Ovary (tissue), 9 donors: ENCODE data around the gene STAMBP. TPM values are rescaled to one million over a fixed set of nuclear protein-coding genes. Genes with fewer than 3 reads are reported as not detected.

Experiments
- DNase-seq, 5 donors: peaks; one replicate each; pipeline ENCODE4 v3.0.0-alpha.2; 2019 to 2020
- H3K27ac ChIP-seq, 2 donors: fragments of 200-600 bp; one replicate each; pipeline versions ENCODE4 v1.5.1 to v1.8.0; 2019 to 2022
- H3K27me3 ChIP-seq: fragments of 200-600 bp; one replicate; pipeline ENCODE4 v1.8.0; 2022
- H3K36me3 ChIP-seq: fragments of 200-600 bp; sonication (generic); one replicate; pipeline ENCODE4 v1.5.1; 2019
- H3K4me1 ChIP-seq: one replicate; pipeline ENCODE4 v1.8.1; 2013; ENCODE audit warnings: mild to moderate bottlenecking, moderate library complexity; ENCODE audit not compliant: insufficient read depth
- H3K4me3 ChIP-seq: fragments of 200-600 bp; sonication (generic); one replicate; pipeline ENCODE4 v1.5.1; 2017
- H3K9me3 ChIP-seq, 2 donors: fragments of 200-600 bp in 1 of 2; sonication (generic) in 1 of 2; one replicate each; pipeline versions ENCODE4 v1.5.1 to v1.8.1; 2013 to 2019; ENCODE audit warnings: mild to moderate bottlenecking in 1 of 2, moderate library complexity in 1 of 2
- CTCF ChIP-seq, 3 donors: fragments of 450-650 bp in 2 of 3; fragments of 200-600 bp in 1 of 3; IDR thresholded peaks; one replicate each; pipeline versions ENCODE4 v1.5.1 to v1.8.0; 2016 to 2022; ENCODE audit warnings: antibody characterized with exemption in 3 of 3, mild to moderate bottlenecking in 1 of 3
- EP300 ChIP-seq: sonication (generic); formaldehyde crosslinking; IDR thresholded peaks from one replicate; pipeline ENCODE4 v1.6.1; 2017; ENCODE audit warnings: antibody characterized with exemption
- POLR2A ChIP-seq: fragments of 450-650 bp; IDR thresholded peaks from one replicate; pipeline ENCODE4 v1.6.1; 2017; ENCODE audit warnings: antibody characterized with exemption, mild to moderate bottlenecking, moderate library complexity
- WGBS, 3 donors: extraction: QIAGEN DNeasy Blood & Tissue Kit in 1 of 3; methylation state at CpG; one replicate each; pipeline versions ENCODE4 v1.1.5 to v1.1.7; 2013 to 2017; 5-methylcytosine and 5-hydroxymethylcytosine counted together
- intact Hi-C, 4 donors: fragments of 100-400 bp; cut with DNase I; formaldehyde crosslinking; loops; one replicate each; pipeline versions ENCODE4 v1.11.0 to v1.15.1; 2022 to 2023
- polyA plus RNA-seq, 2 donors: library from polyadenylated mRNA; stranded (reverse); fragments of 200-250 nt in 1 of 2; fragments of 350-450 nt in 1 of 2; fragmentation: Illumina TruSeq in 1 of 2; extraction: RNeasy Lipid Tissue Mini Kit (QIAGEN cat#74804) in 1 of 2; gene quantifications; one replicate each; pipeline ENCODE4 v1.2.3, GENCODE V29; 2013 to 2014
- total RNA-seq, 7 donors: library from RNA; depleted of rRNA in 2 of 7; stranded (reverse); fragments of >200 nt in 2 of 7; fragmentation: NEBNext Ultra II Directional in 3 of 7; extraction: Animal tissue kit (Norgen Biotek cat#: 25700) in 3 of 7; gene quantifications; one replicate each; pipeline versions ENCODE4 v1.1.0 to v1.2.4, GENCODE V29; 2016 to 2023
- donor health status: DM: no; HTN: no; CAD: no; lungs with moderate emphysema.
- donor health status: DM: no; HTN: no; CAD: no.
- donor health status: Bipolar disorder and iron deficiency.
- donor health status: DM: yes; HTN: yes; CAD: no.
- donor health status: DM: no; HTN: no; CAD: no.
- donor health status: DM: yes; HTN: yes; CAD: no.

STAMBP gene
- total and polyA plus RNA-seq, 9 donors, result 17.0 to 67.9 (median 28.1) TPM

- DNase-seq, result no peak
- TF ChIP-seq EP300, result no peak
- no peak for TF ChIP-seq CTCF (IDR thresholded peaks at IDR 0.05)
- TF ChIP-seq POLR2A, result no peak
- no peaks in the 10 kb centered on the region for H3K9me3 ChIP-seq
- H3K27me3 ChIP-seq, result no peaks in the 10 kb centered on the region
- no peak overlapping the region for H3K27ac ChIP-seq
- H3K4me3 ChIP-seq, result no peak overlapping the region
- no peaks in the 10 kb centered on the region for H3K4me1 ChIP-seq
- 86 to 89% (median 87%) methylated on average over 1 of the region's 1 CpG for WGBS, 3 donors
- no peaks in the 10 kb centered on the region for H3K36me3 ChIP-seq
- intact Hi-C loops, result no loop called here
These were observed 76.2 kb downstream of the STAMBP start for GRCh38 chr2:73904952-73905351.

GRCh38 chr2:73906847-73907505, 78.2 kb downstream of the STAMBP start:
- H3K27me3 ChIP-seq, result no peaks in the 10 kb centered on the region
- WGBS, 3 donors, result 73 to 80% (median 74%) methylated on average over 5 of the region's 5 CpGs
- no peaks in the 10 kb centered on the region for H3K9me3 ChIP-seq
- H3K36me3 ChIP-seq, result no peaks in the 10 kb centered on the region
- DNase-seq, result no peak
- no peak overlapping the region for H3K4me3 ChIP-seq
- H3K27ac ChIP-seq, result no peak overlapping the region
- intact Hi-C loops, result no loop called here
- H3K4me1 ChIP-seq, result no peaks in the 10 kb centered on the region
- no peak for TF ChIP-seq CTCF (IDR thresholded peaks at IDR 0.05)
- no peak for TF ChIP-seq POLR2A
- no peak for TF ChIP-seq EP300

GRCh38 chr2:73907840-73908452, 79.2 kb downstream of the STAMBP start:
- H3K4me3 ChIP-seq, result no peak overlapping the region
- no peaks in the 10 kb centered on the region for H3K9me3 ChIP-seq
- 61 to 66% (median 63%) methylated on average over 5 of the region's 5 CpGs for WGBS, 3 donors
- no peak for TF ChIP-seq POLR2A
- no peak for TF ChIP-seq EP300
- TF ChIP-seq CTCF (IDR thresholded peaks at IDR 0.05), result no peak
- no peaks in the 10 kb centered on the region for H3K27me3 ChIP-seq
- intact Hi-C loops, result no loop called here
- H3K4me1 ChIP-seq, result no peaks in the 10 kb centered on the region
- H3K27ac ChIP-seq, result no peak overlapping the region
- no peaks in the 10 kb centered on the region for H3K36me3 ChIP-seq
- DNase-seq, result no peak

- no peaks in the 10 kb centered on the region for H3K36me3 ChIP-seq
- H3K4me3 ChIP-seq, result no peak overlapping the region
- DNase-seq, result no peak
- TF ChIP-seq POLR2A (no peak), EP300 (no peak), CTCF (IDR thresholded peaks at IDR 0.05) (no peak)
- H3K27ac ChIP-seq, result no peak overlapping the region
- no peaks in the 10 kb centered on the region for H3K4me1 ChIP-seq
- 82 to 87% (median 87%) methylated on average over 10 of the region's 10 CpGs for WGBS, 3 donors
- intact Hi-C loops, result no loop called here
- H3K9me3 ChIP-seq, result no peaks in the 10 kb centered on the region
- H3K27me3 ChIP-seq, result no peaks in the 10 kb centered on the region
These were observed 80.2 kb downstream of the STAMBP start for GRCh38 chr2:73908689-73909652.
